Activated CD8-positive, alpha-beta T cell treated with anti-CD3 and anti-CD28 coated beads for 36 hours (primary cell): Measurements from ENCODE around the gene GDF2. TPM values are rescaled to one million over a fixed set of nuclear protein-coding genes. Genes with fewer than 3 reads are reported as not detected.

Experiments
- ATAC-seq: fragments of 200-7000 bp; cut with Tn5 transposase; one replicate; pipeline ENCODE4 v1.10.0; 2021; ENCODE audit warnings: mild to moderate bottlenecking, moderate library complexity
- CTCF ChIA-PET: fragments of 350-600 bp; sonication (Branson Sonifier 250); formaldehyde crosslinking; loops from one replicate; lab custom pipeline; 2021; ENCODE audit warnings: antibody characterized with exemption; lab: Charles Lee
- POLR2A ChIA-PET: fragments of 350-600 bp; sonication (Branson Sonifier 250); formaldehyde crosslinking; loops from one replicate; lab custom pipeline; 2021; ENCODE audit warnings: antibody characterized with exemption; lab: Charles Lee
- DNase-seq: peaks from one replicate; pipeline ENCODE4 v3.0.0-alpha.2; 2020
- H3K27ac Mint-ChIP-seq: one replicate; pipeline ENCODE4 v1.8.0; 2021; ENCODE audit warnings: mild to moderate bottlenecking, mixed read lengths
- H3K27me3 Mint-ChIP-seq: one replicate; pipeline ENCODE4 v1.8.0; 2021; ENCODE audit warnings: mixed read lengths
- H3K36me3 Mint-ChIP-seq: one replicate; pipeline ENCODE4 v1.8.0; 2021; ENCODE audit warnings: low read depth, mixed read lengths
- H3K4me1 Mint-ChIP-seq: one replicate; pipeline ENCODE4 v1.8.0; 2021; ENCODE audit warnings: low read depth, mixed read lengths
- H3K4me3 Mint-ChIP-seq: one replicate; pipeline ENCODE4 v1.8.0; 2021; ENCODE audit warnings: mild to moderate bottlenecking, moderate library complexity, mixed read lengths
- H3K9me3 Mint-ChIP-seq: one replicate; pipeline ENCODE4 v1.8.0; 2021; ENCODE audit warnings: mixed read lengths
- intact Hi-C: fragments of 100-400 bp; cut with micrococcal nuclease; formaldehyde crosslinking; loops from one replicate; pipeline ENCODE4 v1.10.0; 2022
- total RNA-seq, 2 experiments: library from RNA; stranded (reverse); gene quantifications; one replicate each; pipeline ENCODE4 v1.2.3, GENCODE V29; 2021
- TF ChIP-seq, protein P1 (sequence below): fragments of 200-600 bp; IDR thresholded peaks from one replicate; pipeline ENCODE4 v1.8.0; 2022; ENCODE audit warnings: antibody characterized with exemption, mild to moderate bottlenecking

The GDF2 gene
- total RNA-seq, 2 experiments from 2014 or later = not detected

DNA sequence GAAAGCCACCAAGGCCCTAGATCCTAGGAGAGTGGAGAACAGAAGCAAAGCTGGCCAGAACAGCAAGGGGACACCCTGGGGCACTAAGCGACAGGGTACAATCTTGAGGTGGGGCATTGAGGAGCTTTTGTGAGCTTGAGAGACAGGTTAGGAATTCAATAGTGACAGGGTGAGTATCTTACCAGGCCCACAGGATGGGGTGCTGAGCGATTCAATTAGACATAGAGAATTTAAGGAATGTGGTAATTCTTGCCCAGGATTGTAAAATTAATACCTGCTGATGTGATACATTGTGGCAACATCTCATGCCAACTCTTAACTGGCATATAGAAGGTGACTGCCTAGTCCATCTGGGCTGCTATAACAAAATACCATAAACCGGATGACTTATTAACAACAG lies 39.9 kb downstream of the GDF2 start:
- CTCF ChIA-PET = interaction anchor here (0.8 to 2.1 kb wide), 11 partner anchors 8 to 369 kb away, joined by 3 to 11 read pairs (median 4); no protein-coding TSS in a partner anchor
- POLR2A ChIA-PET = no interaction called here
- Mint-ChIP-seq H3K27ac (no peak overlapping the region), H3K9me3 (no peaks in the 10 kb centered on the region), H3K36me3 (no peaks in the 10 kb centered on the region), H3K4me1 (no peaks in the 10 kb centered on the region), H3K27me3 (no peaks in the 10 kb centered on the region), H3K4me3 (no peak overlapping the region)
- ATAC-seq (no peak), DNase-seq (no peak)
- TF ChIP-seq, protein P1, sequence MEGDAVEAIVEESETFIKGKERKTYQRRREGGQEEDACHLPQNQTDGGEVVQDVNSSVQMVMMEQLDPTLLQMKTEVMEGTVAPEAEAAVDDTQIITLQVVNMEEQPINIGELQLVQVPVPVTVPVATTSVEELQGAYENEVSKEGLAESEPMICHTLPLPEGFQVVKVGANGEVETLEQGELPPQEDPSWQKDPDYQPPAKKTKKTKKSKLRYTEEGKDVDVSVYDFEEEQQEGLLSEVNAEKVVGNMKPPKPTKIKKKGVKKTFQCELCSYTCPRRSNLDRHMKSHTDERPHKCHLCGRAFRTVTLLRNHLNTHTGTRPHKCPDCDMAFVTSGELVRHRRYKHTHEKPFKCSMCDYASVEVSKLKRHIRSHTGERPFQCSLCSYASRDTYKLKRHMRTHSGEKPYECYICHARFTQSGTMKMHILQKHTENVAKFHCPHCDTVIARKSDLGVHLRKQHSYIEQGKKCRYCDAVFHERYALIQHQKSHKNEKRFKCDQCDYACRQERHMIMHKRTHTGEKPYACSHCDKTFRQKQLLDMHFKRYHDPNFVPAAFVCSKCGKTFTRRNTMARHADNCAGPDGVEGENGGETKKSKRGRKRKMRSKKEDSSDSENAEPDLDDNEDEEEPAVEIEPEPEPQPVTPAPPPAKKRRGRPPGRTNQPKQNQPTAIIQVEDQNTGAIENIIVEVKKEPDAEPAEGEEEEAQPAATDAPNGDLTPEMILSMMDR = no peak
- intact Hi-C loops = no loop called here

GRCh38 chr10:47363781-47364180 lies 41.5 kb downstream of the GDF2 start:
- H3K9me3 Mint-ChIP-seq = no peaks in the 10 kb centered on the region
- H3K27ac Mint-ChIP-seq = no peak overlapping the region
- intact Hi-C loops = no loop called here
- H3K36me3 Mint-ChIP-seq = no peaks in the 10 kb centered on the region
- DNase-seq (no peak), ATAC-seq (no peak)
- H3K4me1 Mint-ChIP-seq = no peaks in the 10 kb centered on the region
- CTCF ChIA-PET = interaction anchor here (1.0 to 1.9 kb wide), 3 partner anchors 316 to 370 kb away, joined by 3 to 4 read pairs (median 4); no protein-coding TSS in a partner anchor
- no peak overlapping the region for H3K4me3 Mint-ChIP-seq
- POLR2A ChIA-PET = interaction anchor here (1.0 kb wide), 1 partner anchor 9 kb away, joined by 3 read pairs; no protein-coding TSS in a partner anchor
- no peaks in the 10 kb centered on the region for H3K27me3 Mint-ChIP-seq
- TF ChIP-seq, protein P1 = no peak

DNA sequence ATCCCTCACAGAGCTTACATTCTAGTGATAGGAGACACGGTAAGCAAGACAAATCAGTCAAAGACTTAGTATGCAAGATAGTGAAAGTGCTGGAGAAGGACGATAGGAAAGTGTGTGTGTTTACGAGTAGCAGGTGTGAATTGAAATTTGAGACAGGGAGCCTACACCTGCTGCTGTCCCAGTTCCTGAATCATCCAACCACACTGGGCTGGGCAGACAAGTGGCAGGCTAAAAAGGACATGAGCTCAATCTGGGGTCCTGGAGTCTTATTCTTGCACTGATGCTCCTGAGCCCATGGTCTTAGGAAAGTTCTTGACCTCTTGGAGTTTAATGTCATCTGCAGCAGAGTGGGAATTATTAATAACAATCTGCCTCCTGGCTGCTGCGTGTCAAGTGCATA lies 42.1 kb downstream of the GDF2 start:
- DNase-seq (no peak), ATAC-seq (no peak)
- no peak overlapping the region for H3K4me3 Mint-ChIP-seq
- no peaks in the 10 kb centered on the region for H3K9me3 Mint-ChIP-seq
- ChIA-PET POLR2A (interaction anchor here (0.5 kb wide), 1 partner anchor 31 kb away, joined by 4 read pairs; no protein-coding TSS in a partner anchor), CTCF (interaction anchor here (1.0 to 1.9 kb wide), 2 partner anchors 316 to 339 kb away, joined by 3 to 4 read pairs; no protein-coding TSS in a partner anchor)
- H3K4me1 Mint-ChIP-seq = no peaks in the 10 kb centered on the region
- H3K27me3 Mint-ChIP-seq = no peaks in the 10 kb centered on the region
- TF ChIP-seq, protein P1 = no peak
- H3K36me3 Mint-ChIP-seq = no peaks in the 10 kb centered on the region
- intact Hi-C loops = no loop called here
- H3K27ac Mint-ChIP-seq = no peak overlapping the region

- no peaks in the 10 kb centered on the region for H3K4me1 Mint-ChIP-seq
- ChIA-PET POLR2A (interaction anchor here (0.5 kb wide), 1 partner anchor 31 kb away, joined by 4 read pairs; no protein-coding TSS in a partner anchor), CTCF (no interaction called here)
- intact Hi-C loops = no loop called here
- no peaks in the 10 kb centered on the region for H3K36me3 Mint-ChIP-seq
- no peak for DNase-seq
- H3K27me3 Mint-ChIP-seq = no peaks in the 10 kb centered on the region
- no peak for ATAC-seq
- H3K4me3 Mint-ChIP-seq = no peak overlapping the region
- TF ChIP-seq, protein P1 = no peak
- H3K27ac Mint-ChIP-seq = no peak overlapping the region
- no peaks in the 10 kb centered on the region for H3K9me3 Mint-ChIP-seq
Observed at GRCh38 chr10:47364911-47365310, 42.7 kb downstream of the GDF2 start.

- H3K27me3 Mint-ChIP-seq = no peaks in the 10 kb centered on the region
- ChIA-PET POLR2A (no interaction called here), CTCF (no interaction called here)
- TF ChIP-seq, protein P1 = no peak
- no peak overlapping the region for H3K4me3 Mint-ChIP-seq
- H3K9me3 Mint-ChIP-seq = no peaks in the 10 kb centered on the region
- no peaks in the 10 kb centered on the region for H3K36me3 Mint-ChIP-seq
- H3K4me1 Mint-ChIP-seq = no peaks in the 10 kb centered on the region
- no peak for ATAC-seq
- no peak for DNase-seq
- intact Hi-C loops = no loop called here
- no peak overlapping the region for H3K27ac Mint-ChIP-seq
Observed at GRCh38 chr10:47365431-47366180, 43.4 kb downstream of the GDF2 start.
